HG03342 (cell line): ENCODE data around the gene CCL18.
"Not testable (repeated sequence)": the region's sequence is repeated elsewhere in the genome, so short reads cannot be mapped to it uniquely, and the experiment has no call there.

Experiments
- ATAC-seq: cut with Tn5 transposase; IDR thresholded peaks from one replicate; pipeline ENCODE4 v1.9.1; 2021; ENCODE audit warnings: mild to moderate bottlenecking, moderate library complexity; ENCODE audit not compliant: unreplicated experiment

Gene CCL18

DNA sequence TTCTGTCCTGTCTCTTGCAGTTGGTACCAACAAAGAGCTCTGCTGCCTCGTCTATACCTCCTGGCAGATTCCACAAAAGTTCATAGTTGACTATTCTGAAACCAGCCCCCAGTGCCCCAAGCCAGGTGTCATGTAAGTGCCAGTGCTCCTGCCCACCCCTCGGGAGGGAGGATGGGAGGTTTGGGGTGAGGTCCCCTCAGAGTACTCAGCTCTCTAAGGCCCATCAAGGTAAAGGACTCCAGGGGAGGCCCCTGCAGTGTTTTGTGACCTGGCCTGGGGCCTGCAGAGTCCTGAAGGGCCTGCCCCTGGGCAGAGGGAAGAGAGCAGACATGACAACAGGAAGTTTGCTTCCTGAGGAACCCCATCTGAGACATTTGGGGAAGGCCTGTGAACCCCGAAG is 6.4 kb downstream of the CCL18 start:
- ATAC-seq = no peak

DNA sequence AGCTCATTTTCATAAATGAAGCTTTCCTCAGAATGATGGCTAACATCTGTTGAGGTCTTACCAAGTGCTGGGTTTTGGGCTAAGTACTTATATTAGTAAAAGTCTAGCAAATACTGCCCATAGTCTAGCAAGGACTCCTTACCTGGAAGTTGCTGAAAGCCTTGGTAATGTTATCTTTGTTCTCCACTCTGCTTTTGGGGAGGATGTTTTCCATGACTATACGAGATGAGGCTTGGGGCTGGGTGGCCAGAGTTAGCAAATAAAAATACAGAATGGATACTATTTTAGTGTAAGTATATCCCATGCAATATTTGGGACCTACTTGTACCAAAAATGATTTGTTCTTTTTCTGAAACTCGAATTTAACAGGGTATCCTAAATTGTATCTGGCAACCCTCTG is 7.7 kb downstream of the CCL18 start:
- no peak for ATAC-seq

DNA sequence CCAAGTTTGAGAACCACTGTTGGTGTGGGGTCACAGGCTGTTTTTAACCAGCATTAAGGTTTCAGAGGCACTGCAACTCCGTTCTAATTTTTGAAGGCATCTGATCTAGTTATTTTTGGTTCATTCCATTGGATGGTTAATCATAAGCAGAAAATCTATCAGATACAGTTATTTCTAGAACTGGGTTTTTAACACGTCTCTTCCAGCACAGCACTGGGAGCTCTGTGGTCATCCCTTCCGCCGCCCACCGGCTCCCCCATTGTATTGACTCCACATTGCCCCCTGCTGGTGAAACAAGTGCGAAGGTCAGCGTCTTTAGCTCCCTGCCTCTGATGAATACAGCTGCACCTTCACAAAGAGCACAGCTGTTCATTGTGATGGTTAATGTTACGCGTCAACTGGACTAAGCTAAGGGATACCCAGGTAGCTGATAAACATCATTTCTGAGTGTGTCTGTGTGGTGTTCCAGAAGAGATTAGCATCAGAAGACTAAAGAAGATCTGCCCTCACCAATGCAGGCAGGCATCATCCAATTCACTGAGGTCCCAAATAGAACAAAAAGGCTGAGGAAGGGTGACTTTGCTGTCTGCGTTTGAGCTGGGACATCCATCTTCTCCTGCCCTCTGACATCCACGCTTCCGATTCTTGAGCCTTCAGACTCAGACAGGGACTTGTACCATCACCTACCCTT is 8.5 kb downstream of the CCL18 start:
- ATAC-seq = no peak

DNA sequence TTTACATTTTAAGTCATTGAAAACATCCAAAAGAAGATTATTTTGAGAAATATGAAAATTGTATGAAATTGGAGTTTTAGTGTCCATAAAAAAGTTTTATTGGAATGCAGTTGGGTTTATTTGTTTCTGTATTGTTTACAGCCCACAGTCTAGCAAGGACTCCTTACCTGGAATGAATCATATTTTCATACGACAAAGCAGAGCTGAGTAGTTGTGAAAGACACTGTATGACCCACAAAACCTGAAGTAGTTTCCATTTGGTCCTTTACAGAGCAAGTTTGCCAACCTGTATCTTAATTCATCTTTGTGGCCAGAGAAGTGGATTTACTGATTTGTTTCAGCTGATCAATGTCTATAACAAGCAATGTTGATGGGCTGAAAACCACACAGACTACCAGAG is 10.3 kb downstream of the CCL18 start:
- no peak for ATAC-seq

DNA sequence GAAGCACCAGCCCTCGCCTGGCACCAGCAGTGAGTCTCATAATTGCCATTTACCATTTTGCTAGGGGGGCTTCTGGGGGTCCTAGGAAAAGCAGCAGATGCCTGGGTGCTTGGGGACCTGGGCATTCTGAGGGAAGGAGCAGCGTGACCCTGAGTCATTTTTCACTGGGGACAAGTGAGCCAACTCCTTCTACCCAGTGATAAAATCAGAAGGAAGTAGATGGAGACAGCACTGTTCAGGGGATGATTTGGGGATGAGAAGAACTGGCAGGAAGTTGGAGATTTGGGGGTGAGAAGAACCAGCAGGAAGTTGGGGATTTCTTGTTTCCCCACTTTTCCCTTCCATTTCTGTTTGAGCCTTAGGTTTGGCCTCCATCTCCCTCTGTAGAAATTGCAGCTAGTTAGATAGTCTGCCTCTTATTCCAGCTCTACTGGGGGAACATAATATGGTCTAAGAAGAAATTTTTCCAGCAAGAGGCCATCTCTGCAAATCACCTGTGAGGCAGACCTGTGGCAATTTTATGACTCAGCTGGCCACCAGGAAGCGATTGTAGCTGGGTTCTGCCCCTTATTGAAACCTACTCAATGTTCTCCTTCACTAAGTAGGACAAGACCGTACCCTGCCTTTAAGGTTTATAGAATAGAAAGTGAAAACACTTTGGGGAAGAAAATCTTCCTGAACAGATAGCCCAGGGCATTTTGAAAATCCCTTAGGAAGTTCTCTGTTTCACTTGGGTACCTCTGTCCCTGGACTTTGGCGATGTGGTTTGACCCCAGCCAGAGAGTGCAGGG is 17.8 kb downstream of the CCL18 start:
- ATAC-seq = peak; percentile 23

DNA sequence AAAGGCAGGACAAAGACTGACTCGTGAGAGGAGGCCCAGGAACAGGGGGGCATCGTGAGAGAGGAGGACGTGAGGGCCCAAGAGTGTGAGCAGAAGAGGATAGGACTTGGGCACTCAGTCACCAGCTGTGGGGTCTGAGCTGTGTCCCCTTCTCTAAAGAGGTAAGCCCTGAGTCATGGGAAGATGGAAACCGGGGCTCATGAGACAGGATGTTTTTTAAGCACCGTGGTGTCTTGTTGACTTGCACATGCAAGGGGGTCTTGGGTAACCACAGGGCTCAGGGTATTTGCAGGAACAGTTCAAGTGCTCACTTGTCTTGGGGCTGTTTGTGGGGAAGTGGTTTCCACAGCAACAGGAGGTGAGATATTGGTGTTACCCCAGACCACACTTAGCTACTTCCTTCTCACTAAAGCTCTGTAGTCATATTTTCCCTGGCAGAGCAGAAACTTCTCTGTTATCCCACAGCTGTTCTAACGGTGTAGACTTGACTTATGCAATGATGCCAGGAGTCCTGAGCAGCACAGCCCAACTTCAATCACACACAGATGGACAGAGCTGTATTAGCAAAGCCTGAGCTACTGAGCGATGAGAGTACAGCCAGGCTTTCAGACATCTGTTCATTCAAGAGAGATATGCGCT is 18.5 kb downstream of the CCL18 start:
- ATAC-seq = peak; percentile 74

DNA sequence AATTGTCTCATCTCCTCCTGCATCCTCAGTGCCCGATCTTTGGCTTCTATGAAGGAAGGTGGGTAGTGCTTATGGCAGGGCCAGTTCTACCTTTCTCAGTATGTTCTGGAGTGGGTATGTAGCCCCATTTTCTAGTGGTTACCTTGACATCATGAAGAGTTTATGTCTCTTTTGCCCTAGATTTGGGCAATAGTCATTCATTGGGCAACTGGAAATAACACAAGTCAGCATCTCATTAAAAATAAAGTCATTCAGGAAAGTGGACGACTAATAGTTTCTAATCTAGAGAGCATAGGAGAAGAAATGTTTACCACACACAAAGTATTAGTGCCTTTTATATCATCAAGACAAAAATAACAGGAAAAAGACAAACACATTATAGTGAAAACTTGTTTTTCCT is 19.6 kb downstream of the CCL18 start:
- ATAC-seq = not testable (repeated sequence)

DNA sequence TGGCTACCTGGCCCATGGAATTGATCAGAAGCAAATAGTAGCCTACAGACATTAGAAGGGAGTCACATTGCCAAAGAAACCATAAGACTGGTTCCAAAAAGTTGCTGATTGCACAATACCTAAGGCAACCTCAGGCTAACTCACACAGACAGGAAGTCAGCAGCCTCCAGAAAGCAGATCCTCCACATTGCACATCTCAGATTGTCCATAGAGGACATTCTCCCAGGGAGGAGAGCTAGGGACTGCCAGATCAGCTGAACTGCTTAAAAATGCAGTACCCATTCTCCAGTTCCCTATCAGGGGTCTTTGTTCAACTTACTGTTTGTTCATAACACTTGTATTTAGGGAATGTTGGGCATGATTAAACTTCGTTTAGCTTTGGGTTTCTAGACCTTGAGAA is 21.7 kb downstream of the CCL18 start:
- ATAC-seq = no peak

DNA sequence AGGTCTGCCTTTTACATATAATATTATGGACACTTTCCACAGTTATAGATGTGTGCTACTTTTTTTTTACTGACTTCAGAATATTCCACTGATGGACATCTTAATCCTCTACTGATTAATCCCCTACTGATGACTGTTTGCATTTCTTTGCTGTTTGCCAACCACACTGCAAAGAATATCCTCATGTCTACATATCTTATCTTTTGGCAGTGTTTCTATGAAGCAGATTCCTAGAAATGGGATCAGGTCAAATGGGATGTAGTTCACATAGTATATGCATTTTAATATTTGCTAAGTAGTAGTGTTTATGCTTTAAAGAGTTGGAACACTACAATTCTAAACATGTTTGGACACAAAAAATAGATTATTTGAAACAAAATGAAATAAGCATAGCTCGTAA is 22.7 kb downstream of the CCL18 start:
- ATAC-seq = no peak

DNA sequence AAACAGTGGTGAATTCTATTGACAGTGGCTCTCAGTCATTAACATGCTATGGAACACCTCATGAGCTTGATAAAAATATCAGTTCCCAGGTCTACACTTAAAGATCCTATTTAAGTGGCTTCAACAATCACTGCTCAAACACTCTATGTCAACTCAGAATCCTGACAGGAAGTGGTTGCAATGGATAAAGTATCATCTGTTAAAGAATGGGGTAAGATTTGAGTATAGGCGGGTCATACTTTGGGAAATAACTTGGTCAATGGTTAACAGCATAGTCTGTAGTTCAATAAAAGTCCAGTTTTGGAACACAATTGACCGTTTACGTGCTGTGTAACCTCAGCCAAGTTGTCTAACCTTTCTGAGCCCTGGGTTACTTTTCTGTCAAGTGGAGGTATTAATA is 23.4 kb downstream of the CCL18 start:
- not testable (repeated sequence) for ATAC-seq

DNA sequence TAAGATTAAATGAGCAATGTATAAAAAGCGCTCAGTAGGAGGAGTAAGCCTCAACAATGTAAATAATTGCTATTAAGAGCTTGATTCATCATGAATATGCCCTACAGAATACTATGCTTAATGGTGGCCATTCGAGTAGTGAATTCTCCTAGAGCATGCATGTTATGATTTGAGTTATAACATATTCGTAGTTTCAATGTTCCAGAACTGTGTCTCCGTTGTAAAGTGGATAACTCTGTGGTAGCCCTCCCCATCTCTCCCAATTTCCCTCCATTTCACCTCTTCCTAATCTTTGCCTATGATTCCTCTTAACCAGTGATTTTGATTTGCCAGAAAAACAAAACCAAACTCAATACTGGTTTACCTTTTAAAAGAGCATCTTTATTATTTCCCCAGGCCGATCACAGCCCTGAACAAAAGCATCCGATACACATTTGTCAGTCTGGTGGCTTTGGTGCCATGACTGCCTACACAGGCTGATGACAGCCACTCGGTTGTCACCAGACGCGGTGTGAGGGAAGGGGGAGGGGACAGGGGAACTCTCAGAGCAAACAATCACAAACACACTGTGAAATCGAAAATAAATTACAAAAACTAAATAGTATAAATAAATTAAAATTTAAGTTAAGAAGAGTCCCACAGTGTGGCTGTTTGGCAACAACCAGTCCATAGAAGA is 24.0 kb downstream of the CCL18 start:
- ATAC-seq = not testable (repeated sequence)

DNA sequence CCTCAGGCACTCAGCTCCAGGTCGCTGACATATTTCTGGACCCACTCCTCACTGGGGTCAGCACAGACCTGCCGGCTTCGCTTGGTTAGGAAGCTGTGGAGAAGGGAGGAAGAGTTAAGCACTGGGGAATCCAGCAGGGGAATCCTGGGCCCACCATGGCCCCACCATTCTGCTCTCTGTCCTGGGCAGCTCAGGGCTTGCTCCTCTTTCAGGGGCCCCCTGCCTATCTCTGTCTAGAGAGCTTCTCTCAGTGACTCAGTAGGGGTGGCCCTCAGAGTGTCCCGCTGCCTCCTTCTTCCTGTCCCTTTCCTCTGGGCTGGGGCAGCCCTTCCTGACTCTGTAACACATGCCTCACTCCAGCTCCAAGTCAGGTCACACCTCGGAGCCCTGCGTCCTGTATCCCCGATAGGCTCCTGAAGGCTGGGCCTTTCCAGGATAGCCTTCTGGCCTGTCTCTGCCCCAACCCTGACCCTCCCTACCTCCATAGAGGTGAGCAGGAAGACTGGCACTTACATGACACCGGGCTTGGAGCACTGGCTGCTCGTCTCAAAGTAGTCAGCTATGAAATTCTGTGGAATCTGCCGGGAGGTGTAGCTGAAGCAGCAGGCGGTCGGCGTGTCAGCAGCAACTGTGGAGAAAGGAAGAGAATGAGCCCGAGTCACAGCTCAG is 24.7 kb downstream of the CCL18 start:
- no peak for ATAC-seq

DNA sequence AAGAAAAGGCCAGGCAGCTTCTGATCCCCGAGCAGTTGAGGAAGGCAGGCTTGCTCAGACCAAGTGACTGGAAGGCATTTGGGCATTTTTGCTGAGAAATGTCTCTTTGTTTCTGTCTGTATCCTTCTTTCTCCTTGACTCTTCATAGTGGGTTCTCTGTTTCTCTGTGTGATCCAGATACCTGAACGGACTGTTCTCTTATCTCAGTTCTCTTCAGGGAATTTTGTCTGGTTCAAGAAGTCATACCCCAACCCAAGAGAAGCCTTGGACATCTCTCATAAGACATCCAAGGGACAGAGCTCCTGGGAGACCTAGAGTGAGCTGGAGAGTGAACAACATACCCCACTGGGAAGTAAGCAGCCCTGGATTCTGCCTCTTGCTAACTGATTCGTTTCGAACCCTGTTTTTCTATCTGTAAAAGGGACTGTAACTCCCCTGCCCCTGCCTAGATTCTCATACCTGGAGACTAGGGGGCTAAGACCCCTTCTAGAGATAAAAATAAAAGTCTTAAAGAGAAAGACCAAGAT is 25.3 kb downstream of the CCL18 start:
- ATAC-seq = no peak

DNA sequence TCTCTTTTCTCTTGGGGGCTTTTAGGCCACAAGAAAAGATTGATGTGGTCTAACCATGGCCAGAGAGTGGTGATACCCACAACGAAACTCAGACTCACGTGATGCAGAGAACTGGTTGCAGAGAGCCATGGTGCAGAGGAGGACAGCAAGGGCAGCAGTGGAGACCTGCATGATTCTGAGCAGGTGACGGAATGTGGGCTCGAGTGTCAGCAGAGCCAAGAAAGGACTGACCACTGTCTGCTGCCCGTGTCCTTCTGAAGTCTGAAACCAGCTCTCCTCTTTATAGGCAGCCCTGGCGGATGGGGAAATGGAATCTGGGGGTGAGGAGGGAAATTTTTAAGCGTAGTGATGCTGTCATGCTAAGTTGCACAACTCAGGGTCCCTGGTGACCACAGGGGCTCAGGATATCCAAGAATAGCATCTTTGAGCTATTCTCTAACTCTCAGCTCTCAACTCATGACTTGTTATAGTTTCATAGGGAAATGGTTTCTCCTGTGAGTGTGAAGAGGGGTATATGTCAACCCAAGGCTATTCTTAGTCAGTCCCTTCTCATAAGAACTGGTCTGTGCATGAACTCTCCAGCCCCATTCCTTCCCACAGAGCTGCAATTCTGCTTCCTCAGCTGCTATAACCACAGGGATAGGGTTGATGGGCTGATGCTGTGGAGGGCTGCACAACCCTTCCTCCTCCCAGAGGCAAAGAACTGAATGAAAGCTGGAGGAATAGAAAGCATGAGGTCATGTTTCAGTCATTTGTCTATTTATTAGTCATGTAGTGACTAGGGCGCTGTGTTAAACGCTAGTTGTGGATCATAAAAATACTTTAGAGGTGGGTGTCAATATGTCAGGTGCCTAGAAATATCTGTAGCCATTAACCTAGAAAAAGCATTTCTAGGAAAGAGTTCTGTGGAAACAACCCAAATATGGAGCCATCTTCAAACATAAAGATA is 26.1 kb downstream of the CCL18 start, which contains the start of gene CCL3:
Gene CCL3 (minus strand): TSS at position 256 of the 949 bp plus-strand sequence. CDS start 85 bp downstream, at position 171.
- ATAC-seq = peak; percentile 70

DNA sequence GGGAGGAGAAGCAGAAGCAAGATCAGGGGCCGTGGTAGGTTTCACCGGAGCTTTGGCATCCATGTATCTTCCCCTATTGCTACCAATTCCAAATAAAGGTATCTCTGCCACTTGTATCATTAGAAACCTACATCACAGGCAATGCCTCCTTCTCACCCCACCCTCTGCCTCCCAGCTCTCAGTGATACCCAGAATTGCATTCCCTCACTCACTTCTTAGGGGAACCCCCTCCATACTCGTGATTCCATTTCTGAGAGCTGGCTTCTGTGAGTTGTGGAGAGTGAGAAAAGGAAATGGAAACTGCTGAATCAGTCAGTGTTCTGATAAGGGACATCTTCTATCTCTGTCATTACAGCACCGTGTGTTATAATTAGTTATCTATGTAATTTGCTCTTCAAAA is 28.2 kb downstream of the CCL18 start:
- no peak for ATAC-seq

DNA sequence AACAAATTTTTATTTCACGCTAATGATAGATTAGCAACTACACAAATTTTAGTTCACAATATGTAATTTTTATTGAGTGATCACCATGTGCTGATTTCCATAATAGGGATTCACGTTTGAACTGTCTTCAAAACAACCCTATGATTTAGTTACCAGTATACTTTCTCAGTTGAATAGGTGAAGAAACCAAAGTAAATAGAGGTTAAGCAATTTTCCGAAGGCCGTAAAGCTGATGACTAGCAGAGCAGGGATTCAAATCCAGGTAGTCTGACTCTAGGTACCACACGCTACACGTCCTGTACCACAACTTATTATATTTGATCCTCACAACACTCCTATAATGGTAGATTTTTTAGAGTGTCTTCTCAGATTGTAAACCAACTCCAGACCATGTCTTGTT is 28.6 kb downstream of the CCL18 start:
- ATAC-seq = not testable (repeated sequence)

DNA sequence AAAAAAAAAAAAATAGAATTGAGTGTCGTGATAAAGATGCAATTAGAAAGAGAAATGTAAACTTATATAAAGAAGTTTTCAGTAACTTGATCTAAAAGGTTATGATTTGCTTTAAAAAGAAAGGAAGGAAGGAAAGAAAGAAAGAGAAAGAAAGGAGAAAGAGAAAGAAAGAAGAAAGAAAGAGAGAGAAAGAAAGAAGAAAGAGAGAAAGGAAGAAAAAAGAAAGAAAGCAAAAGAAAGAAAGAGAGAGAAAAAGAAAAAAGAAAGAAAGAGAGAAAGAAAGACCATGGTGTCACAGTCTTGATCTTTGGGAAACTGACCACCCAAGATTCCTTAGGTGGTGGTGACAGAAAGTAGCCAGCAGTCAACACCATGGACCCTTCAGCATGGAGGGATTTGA is 30.2 kb downstream of the CCL18 start:
- ATAC-seq = no peak

DNA sequence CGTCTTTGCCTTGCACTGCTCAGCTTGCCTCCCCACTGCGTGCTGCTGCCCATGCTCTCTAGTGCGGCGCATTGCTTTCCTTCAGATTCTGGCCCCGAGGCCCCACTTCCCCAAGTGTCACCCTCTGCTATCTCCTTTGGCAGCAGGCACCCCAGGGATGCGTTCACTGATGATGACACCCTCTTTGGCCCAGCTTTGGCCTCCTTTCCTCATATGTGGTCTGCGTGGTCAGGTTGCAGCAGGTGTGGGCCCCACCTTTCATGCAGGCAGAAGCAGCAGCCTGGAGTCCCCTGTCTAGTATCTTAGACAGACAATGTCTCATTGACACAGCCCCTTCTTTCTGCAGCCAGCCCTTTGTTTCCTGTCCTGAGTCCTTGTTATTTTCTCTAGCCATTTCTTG is 30.7 kb downstream of the CCL18 start:
- ATAC-seq = no peak

DNA sequence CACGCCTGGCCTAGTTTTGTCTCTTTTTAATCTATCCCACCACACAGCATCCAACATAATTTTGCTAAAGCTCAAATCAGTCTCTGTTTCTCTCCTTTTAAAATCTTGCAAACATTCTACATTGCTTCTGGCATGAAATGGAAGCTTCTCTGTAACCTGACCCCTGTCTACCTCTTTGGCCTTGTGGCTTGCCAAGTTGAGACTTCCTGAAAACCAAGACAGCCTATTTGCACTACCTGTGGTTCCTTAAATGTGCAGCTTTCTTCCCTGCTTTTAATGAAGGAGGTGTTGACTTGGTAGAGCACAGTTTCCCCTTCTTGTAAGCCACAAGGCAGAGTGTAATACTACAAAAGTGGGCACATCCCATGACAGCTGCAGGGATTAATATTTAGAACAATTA is 31.9 kb downstream of the CCL18 start:
- no peak for ATAC-seq
